ACHN (cell line): ENCODE data around the gene IFT122.

ENCODE experiments used
- DNase-seq: peaks from one replicate; pipeline ENCODE4 v3.0.0-alpha.2; 2015
- in situ Hi-C: cut with HindIII; loops from 2 replicates; pipeline ENCODE4 v1.10.0; 2017; ENCODE audit warnings: low sequenced_read_pairs, low pct_ligation_motif_present, low pct_unique_long_range_greater_than_20kb

Gene IFT122

DNA sequence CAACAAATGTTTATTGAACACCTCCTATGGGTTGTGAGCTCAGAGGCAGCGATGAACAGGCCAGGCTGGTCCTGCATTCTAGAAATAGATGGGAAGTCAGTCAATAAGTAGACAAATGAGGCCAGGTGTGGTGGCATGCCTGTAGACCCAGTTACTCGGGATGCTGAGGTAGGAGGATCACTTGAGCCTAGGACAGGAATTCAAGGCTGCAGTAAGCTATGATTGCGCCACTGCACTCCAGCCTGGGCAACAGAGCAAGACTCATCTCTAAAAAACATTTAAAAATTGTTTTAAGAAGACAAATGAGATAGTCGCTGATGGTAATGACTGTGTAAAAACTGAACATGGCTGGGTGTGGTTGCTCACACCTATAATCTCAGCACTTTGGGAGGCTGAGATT lies 84.1 kb downstream of the IFT122 start:
- DNase-seq = no peak
- in situ Hi-C loops = no loop called here

DNA sequence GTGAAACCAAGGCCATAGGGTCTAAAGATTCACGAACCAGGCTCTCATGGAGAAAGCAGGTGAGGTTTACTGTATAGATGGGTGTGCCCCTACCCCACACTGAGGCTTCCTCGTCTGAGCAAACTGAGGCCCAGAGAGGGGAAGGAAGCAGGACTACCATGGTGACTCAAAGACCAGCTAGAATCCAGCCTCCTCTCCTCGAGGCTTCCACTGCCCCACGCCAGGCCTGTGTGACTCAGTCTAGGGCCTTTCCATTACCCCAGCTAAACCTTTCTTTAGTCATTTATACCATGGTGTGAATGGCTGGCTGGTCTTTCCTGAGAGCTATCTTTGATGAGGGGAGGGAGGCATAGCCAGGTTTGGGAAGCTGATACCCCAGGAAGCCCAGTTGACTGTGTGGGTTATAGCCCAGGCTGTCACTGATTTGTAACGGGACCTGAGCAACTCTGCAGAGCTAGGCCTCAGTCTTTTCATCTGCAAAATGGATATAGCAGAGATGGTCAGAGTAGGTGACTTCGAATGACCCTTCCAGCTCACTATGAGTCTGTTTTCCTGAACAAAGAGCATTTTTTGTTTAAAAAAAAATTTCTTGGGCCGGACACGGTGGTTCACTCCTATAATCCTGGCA lies 85.4 kb downstream of the IFT122 start:
- no peak for DNase-seq
- in situ Hi-C loops = no loop called here

DNA sequence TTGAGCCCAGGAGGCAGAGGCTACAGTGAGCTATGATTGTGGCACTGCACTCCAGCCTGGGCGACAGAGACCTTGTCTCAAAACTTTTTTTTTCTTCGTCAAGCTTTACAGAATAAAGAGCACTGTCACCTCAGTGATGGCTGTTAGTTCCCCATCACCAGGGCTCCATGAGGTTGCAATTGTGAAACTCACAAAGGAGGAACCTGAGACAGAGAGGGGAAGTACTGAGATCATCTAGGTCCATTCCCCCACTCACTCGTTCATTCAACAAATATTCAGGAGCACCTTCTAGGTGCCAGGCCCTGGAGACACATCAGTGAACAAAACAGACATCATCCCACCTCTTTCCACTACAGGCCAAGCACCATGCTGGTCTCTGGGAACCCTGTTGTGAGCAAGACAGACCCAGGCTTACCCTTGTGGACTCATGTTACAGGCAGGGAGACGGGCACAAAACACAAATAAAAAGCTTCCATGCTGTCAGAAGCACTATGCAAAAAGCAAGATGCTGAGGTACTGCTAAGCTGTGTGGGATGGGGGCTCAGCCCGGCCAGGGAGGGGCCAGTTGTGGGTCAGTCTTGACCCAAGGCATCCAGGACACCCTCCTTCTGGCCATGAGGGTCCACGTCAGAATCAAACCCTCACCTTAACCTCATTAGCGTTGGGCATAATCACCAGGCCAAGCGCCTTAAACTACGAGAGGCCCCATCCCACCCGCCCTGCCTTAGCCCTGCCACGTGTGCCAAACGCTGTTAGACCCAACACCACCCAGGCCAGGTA lies 86.3 kb downstream of the IFT122 start:
- in situ Hi-C loops = no loop called here
- DNase-seq = no peak

DNA sequence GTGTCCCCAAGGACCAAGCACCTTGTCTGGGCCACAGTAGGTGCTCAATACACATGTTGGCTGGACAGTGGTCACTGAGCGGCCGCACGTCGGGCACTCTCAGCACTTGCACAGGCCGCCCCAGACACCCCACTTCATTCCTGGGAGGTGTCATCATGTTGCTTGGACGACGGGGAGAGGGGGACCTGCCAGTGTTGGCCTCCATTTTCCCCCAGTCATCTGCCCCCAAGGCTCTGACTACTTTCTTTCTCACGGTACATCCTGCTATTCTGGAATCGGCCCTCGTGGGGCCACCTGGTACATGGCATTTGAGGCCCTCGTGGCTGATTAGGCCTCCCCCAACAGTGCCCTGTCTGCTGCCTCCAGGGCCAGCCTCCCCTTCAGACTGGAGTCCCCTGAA lies 87.2 kb downstream of the IFT122 start:
- no peak for DNase-seq
- in situ Hi-C loops = no loop called here

DNA sequence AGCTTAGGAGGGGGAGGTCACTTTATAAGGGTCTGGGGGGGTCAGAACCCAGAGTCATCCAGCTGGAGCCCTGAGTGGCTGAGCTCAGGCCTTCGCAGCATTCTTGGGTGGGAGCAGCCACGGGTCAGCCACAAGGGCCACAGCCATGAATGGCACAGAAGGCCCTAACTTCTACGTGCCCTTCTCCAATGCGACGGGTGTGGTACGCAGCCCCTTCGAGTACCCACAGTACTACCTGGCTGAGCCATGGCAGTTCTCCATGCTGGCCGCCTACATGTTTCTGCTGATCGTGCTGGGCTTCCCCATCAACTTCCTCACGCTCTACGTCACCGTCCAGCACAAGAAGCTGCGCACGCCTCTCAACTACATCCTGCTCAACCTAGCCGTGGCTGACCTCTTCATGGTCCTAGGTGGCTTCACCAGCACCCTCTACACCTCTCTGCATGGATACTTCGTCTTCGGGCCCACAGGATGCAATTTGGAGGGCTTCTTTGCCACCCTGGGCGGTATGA lies 88.6 kb downstream of the IFT122 start, which contains the start of gene RHO:
TSS of gene RHO (plus strand) at position 51 of the 512 bp plus-strand sequence. CDS start at position 146, 95 bp downstream.
- in situ Hi-C loops = no loop called here

DNA sequence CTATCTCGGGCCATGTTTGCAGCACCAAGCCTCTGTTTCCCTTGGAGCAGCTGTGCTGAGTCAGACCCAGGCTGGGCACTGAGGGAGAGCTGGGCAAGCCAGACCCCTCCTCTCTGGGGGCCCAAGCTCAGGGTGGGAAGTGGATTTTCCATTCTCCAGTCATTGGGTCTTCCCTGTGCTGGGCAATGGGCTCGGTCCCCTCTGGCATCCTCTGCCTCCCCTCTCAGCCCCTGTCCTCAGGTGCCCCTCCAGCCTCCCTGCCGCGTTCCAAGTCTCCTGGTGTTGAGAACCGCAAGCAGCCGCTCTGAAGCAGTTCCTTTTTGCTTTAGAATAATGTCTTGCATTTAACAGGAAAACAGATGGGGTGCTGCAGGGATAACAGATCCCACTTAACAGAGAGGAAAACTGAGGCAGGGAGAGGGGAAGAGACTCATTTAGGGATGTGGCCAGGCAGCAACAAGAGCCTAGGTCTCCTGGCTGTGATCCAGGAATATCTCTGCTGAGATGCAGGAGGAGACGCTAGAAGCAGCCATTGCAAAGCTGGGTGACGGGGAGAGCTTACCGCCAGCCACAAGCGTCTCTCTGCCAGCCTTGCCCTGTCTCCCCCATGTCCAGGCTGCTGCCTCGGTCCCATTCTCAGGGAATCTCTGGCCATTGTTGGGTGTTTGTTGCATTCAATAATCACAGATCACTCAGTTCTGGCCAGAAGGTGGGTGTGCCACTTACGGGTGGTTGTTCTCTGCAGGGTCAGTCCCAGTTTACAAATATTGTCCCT lies 89.6 kb downstream of the IFT122 start:
- no peak for DNase-seq
- in situ Hi-C loops = no loop called here

More for the DNA sequence above, 88.6 kb downstream of the IFT122 start, which contains the start of gene RHO:
- no peak for DNase-seq

DNA sequence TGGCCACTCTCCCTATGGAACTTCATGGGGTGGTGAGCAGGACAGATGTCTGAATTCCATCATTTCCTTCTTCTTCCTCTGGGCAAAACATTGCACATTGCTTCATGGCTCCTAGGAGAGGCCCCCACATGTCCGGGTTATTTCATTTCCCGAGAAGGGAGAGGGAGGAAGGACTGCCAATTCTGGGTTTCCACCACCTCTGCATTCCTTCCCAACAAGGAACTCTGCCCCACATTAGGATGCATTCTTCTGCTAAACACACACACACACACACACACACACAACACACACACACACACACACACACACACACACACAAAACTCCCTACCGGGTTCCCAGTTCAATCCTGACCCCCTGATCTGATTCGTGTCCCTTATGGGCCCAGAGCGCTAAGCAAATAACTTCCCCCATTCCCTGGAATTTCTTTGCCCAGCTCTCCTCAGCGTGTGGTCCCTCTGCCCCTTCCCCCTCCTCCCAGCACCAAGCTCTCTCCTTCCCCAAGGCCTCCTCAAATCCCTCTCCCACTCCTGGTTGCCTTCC lies 90.3 kb downstream of the IFT122 start:
- in situ Hi-C loops = no loop called here

DNA sequence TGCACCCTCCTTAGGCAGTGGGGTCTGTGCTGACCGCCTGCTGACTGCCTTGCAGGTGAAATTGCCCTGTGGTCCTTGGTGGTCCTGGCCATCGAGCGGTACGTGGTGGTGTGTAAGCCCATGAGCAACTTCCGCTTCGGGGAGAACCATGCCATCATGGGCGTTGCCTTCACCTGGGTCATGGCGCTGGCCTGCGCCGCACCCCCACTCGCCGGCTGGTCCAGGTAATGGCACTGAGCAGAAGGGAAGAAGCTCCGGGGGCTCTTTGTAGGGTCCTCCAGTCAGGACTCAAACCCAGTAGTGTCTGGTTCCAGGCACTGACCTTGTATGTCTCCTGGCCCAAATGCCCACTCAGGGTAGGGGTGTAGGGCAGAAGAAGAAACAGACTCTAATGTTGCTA lies 90.8 kb downstream of the IFT122 start:
- in situ Hi-C loops = no loop called here
- no peak for DNase-seq

More for the DNA sequence above, 90.3 kb downstream of the IFT122 start:
- DNase-seq = no peak

DNA sequence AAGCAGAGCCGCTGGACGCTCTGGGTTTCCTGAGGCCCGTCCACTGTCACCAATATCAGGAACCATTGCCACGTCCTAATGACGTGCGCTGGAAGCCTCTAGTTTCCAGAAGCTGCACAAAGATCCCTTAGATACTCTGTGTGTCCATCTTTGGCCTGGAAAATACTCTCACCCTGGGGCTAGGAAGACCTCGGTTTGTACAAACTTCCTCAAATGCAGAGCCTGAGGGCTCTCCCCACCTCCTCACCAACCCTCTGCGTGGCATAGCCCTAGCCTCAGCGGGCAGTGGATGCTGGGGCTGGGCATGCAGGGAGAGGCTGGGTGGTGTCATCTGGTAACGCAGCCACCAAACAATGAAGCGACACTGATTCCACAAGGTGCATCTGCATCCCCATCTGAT lies 91.7 kb downstream of the IFT122 start:
- DNase-seq = no peak
- in situ Hi-C loops = no loop called here

DNA sequence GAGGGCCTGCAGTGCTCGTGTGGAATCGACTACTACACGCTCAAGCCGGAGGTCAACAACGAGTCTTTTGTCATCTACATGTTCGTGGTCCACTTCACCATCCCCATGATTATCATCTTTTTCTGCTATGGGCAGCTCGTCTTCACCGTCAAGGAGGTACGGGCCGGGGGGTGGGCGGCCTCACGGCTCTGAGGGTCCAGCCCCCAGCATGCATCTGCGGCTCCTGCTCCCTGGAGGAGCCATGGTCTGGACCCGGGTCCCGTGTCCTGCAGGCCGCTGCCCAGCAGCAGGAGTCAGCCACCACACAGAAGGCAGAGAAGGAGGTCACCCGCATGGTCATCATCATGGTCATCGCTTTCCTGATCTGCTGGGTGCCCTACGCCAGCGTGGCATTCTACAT lies 92.2 kb downstream of the IFT122 start:
- no peak for DNase-seq
- in situ Hi-C loops = no loop called here

DNA sequence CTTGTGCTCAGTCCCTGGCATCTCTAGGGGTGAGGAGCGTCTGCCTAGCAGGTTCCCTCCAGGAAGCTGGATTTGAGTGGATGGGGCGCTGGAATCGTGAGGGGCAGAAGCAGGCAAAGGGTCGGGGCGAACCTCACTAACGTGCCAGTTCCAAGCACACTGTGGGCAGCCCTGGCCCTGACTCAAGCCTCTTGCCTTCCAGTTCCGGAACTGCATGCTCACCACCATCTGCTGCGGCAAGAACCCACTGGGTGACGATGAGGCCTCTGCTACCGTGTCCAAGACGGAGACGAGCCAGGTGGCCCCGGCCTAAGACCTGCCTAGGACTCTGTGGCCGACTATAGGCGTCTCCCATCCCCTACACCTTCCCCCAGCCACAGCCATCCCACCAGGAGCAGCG lies 93.4 kb downstream of the IFT122 start:
- no peak for DNase-seq
- in situ Hi-C loops = no loop called here

DNA sequence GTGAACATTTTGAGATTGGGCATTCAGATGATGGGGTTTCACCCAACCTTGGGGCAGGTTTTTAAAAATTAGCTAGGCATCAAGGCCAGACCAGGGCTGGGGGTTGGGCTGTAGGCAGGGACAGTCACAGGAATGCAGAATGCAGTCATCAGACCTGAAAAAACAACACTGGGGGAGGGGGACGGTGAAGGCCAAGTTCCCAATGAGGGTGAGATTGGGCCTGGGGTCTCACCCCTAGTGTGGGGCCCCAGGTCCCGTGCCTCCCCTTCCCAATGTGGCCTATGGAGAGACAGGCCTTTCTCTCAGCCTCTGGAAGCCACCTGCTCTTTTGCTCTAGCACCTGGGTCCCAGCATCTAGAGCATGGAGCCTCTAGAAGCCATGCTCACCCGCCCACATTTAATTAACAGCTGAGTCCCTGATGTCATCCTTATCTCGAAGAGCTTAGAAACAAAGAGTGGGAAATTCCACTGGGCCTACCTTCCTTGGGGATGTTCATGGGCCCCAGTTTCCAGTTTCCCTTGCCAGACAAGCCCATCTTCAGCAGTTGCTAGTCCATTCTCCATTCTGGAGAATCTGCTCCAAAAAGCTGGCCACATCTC lies 94.5 kb downstream of the IFT122 start:
- in situ Hi-C loops = no loop called here
- DNase-seq = no peak

DNA sequence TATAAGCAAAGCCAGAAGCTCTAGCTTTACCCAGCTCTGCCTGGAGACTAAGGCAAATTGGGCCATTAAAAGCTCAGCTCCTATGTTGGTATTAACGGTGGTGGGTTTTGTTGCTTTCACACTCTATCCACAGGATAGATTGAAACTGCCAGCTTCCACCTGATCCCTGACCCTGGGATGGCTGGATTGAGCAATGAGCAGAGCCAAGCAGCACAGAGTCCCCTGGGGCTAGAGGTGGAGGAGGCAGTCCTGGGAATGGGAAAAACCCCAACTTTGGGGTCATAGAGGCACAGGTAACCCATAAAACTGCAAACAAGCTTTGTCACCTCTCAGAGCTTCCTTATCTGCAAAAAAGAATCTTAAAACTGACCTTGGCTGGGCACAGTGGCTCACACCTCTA lies 95.1 kb downstream of the IFT122 start:
- DNase-seq = no peak
- in situ Hi-C loops = no loop called here

DNA sequence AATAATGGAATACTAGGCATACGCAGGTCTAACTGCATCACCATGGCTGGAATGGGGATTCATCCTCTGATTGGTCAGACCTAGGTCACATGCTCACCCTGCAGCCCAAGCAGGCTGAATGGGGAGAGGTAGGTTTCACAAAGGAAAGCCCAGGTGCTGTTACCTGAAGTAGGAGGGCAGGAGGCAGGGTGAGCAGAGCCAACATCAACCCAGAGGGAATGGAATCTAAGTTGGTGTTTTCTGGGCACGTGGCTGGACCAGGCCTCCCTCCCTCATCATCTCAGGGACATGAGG lies 96.3 kb downstream of the IFT122 start:
- in situ Hi-C loops = no loop called here
- DNase-seq = no peak

DNA sequence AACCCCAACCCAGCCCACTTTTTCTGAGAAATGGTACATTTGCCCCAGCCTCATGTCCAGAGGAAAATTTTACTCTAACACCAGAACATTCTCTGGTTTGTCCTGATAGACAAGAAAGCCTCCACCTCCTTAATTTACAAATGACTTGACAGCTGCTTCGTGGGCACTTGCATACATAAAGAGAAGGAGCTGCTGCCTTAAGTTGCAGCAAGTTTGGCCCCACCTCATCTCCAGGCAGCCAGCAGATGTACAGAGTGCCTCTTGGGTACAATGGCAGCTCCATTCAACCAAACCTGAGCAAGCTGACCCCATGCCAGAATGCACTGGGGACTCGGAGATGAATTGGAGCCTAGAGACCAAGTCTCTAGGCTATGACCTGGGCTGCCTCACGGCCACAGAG lies 96.8 kb downstream of the IFT122 start:
- no peak for DNase-seq
- in situ Hi-C loops = no loop called here

DNA sequence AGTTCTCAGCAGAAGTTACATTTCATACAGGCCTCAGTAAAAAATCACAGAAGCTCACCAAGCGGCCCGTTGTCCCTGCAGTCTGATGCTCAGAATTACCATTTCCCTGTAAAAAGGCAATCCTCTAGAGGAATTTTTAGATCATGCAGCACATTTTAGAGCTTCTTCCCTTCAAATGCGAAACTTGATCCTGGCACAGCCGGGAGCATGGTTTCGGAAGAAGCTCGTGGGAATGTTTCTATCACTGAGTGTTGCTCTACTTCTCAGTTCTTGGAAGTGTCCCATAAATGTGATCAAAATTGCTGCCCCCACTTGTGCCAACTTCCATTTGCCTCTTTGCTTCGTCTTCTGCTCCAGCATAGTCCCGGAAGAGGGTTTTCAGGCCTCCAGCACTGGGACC lies 99.2 kb downstream of the IFT122 start:
- in situ Hi-C loops = no loop called here

DNA sequence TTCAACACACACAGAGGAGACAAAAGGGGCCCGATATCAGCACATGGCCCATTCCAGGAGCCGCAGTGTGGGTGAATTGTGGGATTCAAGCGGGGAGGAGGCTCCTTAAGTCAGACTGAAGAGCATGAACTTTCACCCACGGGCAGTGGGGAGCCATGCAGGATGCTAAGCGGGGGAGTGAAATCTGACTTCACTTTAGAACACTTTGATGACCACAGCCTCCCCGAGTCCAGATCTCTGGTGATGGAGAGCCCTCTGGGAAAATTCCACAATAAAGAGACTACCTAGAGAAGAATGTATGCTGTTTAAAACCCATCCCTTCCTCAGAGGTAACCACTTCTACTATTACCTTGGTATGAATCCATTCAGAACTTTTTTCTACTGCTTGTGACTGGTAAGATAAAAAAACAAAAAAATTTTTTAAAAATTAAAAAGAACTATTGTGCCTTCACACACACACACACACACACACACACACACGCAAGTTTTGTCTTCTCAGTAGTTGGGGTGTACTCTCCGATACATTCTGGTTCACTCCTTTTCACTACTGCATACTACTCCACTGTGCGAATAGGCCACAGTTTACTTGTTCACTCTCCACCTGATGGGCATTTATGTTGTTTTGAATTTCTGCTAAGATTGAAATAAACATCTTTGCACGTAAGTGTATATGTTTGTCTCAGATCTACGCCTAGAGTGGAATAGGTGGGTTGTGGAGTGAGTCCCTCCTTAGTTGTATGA lies 100.9 kb downstream of the IFT122 start:
- in situ Hi-C loops = no loop called here
- DNase-seq = no peak

More for the DNA sequence above, 99.2 kb downstream of the IFT122 start:
- DNase-seq = no peak

DNA sequence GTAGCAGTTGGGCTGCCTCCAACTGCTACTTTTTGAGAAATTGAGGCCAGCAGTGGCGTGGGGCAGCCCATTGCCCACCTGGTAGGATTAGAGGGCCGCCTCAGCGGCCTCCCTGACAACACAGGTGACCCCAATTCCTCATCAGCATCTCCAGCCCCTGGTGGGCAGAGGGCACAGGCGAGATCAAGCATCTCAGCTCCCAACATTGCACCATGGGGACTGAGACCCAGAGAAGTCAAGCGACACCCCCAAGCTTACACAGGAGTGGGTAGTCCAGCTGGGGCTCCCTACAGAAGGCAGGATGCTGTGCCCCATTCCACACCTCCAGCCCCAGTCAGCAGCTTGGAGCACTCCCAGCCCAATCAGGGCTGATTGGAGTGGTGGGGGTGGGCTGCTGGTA lies 102.7 kb downstream of the IFT122 start:
- DNase-seq = no peak
- in situ Hi-C loops = no loop called here
